WTC11 (cell line): ENCODE measurements around the gene VPS52. TPM values are rescaled to one million over a fixed set of nuclear protein-coding genes. Genes with fewer than 3 reads are reported as not detected.

Source experiments
- ATAC-seq: fragments of 200-7000 bp; cut with Tn5 transposase; 2 replicates; pipeline ENCODE4 v1.10.0; 2021; ENCODE audit warnings: mild to moderate bottlenecking, moderate library complexity
- CTCF ChIA-PET: fragments of 300-600 bp; sonication (Branson Sonifier 250); formaldehyde crosslinking; loops from one replicate; lab custom pipeline; 2021; ENCODE audit warnings: antibody characterized with exemption; lab: Charles Lee
- POLR2A ChIA-PET: fragments of 350-600 bp; sonication (Branson Sonifier 250); formaldehyde crosslinking; loops from one replicate; lab custom pipeline; 2021; ENCODE audit warnings: antibody characterized with exemption; lab: Charles Lee
- DNase-seq: peaks from one replicate; pipeline ENCODE4 v3.0.0; 2021; ENCODE audit warnings: low spot score
- H3K27ac Mint-ChIP-seq: 2 replicates; pipeline ENCODE4 v1.8.0; 2021; ENCODE audit warnings: mixed read lengths
- H3K27me3 Mint-ChIP-seq: 2 replicates; pipeline ENCODE4 v1.8.0; 2021; ENCODE audit warnings: low read depth, mild to moderate bottlenecking, moderate library complexity, mixed read lengths
- H3K36me3 Mint-ChIP-seq: 2 replicates; pipeline ENCODE4 v1.8.0; 2021; ENCODE audit warnings: mixed read lengths
- H3K4me1 Mint-ChIP-seq: 2 replicates; pipeline ENCODE4 v1.8.0; 2022; ENCODE audit warnings: mixed read lengths
- H3K4me3 Mint-ChIP-seq: 2 replicates; pipeline ENCODE4 v1.8.0; 2021; ENCODE audit warnings: mild to moderate bottlenecking, moderate library complexity, mixed read lengths
- H3K9me3 Mint-ChIP-seq: 2 replicates; pipeline ENCODE4 v1.8.0; 2021; ENCODE audit warnings: mixed read lengths
- E2F1 ChIP-seq: sonication (generic); formaldehyde crosslinking; IDR thresholded peaks from 2 replicates; pipeline ENCODE4 v1.8.0; 2022; ENCODE audit warnings: mild to moderate bottlenecking, missing genetic modification reagents
- E2F4 ChIP-seq: sonication (generic); formaldehyde crosslinking; IDR thresholded peaks from 2 replicates; pipeline ENCODE4 v1.8.1; 2022; ENCODE audit warnings: low read depth, mild to moderate bottlenecking, moderate library complexity, missing genetic modification reagents, borderline replicate concordance
- FOXP1 ChIP-seq: sonication (generic); formaldehyde crosslinking; IDR thresholded peaks from 2 replicates; pipeline ENCODE4 v1.8.0; 2022; ENCODE audit warnings: missing genetic modification reagents, mild to moderate bottlenecking, moderate library complexity, borderline replicate concordance
- JUN ChIP-seq: sonication (generic); formaldehyde crosslinking; IDR thresholded peaks from 2 replicates; pipeline ENCODE4 v1.8.0; 2023; ENCODE audit warnings: mild to moderate bottlenecking, missing genetic modification reagents
- KAT7 ChIP-seq: sonication (generic); formaldehyde crosslinking; IDR thresholded peaks from 2 replicates; pipeline ENCODE4 v1.8.1; 2023; ENCODE audit warnings: missing genetic modification reagents, mild to moderate bottlenecking, borderline replicate concordance
- ZNF219 ChIP-seq: sonication (generic); formaldehyde crosslinking; IDR thresholded peaks from 2 replicates; pipeline ENCODE4 v1.8.0; 2023; ENCODE audit warnings: missing genetic modification reagents, mild to moderate bottlenecking, borderline replicate concordance
- total RNA-seq: library from RNA; stranded (reverse); gene quantifications from 3 replicates; pipeline ENCODE4 v1.2.3, GENCODE V29; 2021
- TF ChIP-seq, protein P1 (sequence below): sonication (generic); formaldehyde crosslinking; IDR thresholded peaks from 2 replicates; pipeline ENCODE4 v1.8.0; 2023; ENCODE audit warnings: missing genetic modification reagents
- TF ChIP-seq, protein P2 (sequence below): fragments of 250-450 bp; sonication (Bioruptor Pico); IDR thresholded peaks from 2 replicates; pipeline ENCODE4 v1.9.0; 2021; ENCODE audit warnings: moderate library complexity, mild to moderate bottlenecking, inconsistent platforms, borderline replicate concordance
- TF ChIP-seq, protein P3 (sequence below): fragments of 250-450 bp; sonication (Bioruptor Pico); IDR thresholded peaks from 2 replicates; pipeline ENCODE4 v1.9.0; 2021; ENCODE audit warnings: mild to moderate bottlenecking
- TF ChIP-seq, protein P4 (sequence below): sonication (generic); formaldehyde crosslinking; IDR thresholded peaks from 2 replicates; pipeline ENCODE4 v1.8.0; 2023; ENCODE audit warnings: mild to moderate bottlenecking, missing genetic modification reagents
- TF ChIP-seq, protein P5 (sequence below): fragments of 250-450 bp; sonication (Bioruptor Pico); IDR thresholded peaks from 2 replicates; pipeline ENCODE4 v2.1.2; 2022; ENCODE audit warnings: mild to moderate bottlenecking, moderate library complexity

Gene VPS52
- total RNA-seq, 1 experiment from 2014 or later = 46.8 TPM

GRCh38 chr6:33254591-33254990, 17.1 kb downstream of the VPS52 start:
- POLR2A ChIA-PET = interaction anchor here (0.7 kb wide), 1 partner anchor 129 kb away, joined by 4 read pairs; no protein-coding TSS in a partner anchor
- H3K27me3 Mint-ChIP-seq = no peaks in the 10 kb centered on the region
- DNase-seq = no peak
- peaks cover 37% of the 10 kb centered on the region for H3K36me3 Mint-ChIP-seq
- H3K9me3 Mint-ChIP-seq = no peaks in the 10 kb centered on the region
- TF ChIP-seq, protein P1, sequence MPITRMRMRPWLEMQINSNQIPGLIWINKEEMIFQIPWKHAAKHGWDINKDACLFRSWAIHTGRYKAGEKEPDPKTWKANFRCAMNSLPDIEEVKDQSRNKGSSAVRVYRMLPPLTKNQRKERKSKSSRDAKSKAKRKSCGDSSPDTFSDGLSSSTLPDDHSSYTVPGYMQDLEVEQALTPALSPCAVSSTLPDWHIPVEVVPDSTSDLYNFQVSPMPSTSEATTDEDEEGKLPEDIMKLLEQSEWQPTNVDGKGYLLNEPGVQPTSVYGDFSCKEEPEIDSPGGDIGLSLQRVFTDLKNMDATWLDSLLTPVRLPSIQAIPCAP (CRISPR knock-in tag) = no peak
- TF ChIP-seq, protein P2, sequence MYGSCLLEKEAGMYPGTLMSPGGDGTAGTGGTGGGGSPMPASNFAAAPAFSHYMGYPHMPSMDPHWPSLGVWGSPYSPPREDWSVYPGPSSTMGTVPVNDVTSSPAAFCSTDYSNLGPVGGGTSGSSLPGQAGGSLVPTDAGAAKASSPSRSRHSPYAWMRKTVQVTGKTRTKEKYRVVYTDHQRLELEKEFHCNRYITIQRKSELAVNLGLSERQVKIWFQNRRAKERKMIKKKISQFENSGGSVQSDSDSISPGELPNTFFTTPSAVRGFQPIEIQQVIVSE (CRISPR knock-in tag) = no peak
- TF ChIP-seq, protein P3, sequence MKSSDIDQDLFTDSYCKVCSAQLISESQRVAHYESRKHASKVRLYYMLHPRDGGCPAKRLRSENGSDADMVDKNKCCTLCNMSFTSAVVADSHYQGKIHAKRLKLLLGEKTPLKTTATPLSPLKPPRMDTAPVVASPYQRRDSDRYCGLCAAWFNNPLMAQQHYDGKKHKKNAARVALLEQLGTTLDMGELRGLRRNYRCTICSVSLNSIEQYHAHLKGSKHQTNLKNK (CRISPR knock-in tag) = no peak
- TF ChIP-seq, protein P4, sequence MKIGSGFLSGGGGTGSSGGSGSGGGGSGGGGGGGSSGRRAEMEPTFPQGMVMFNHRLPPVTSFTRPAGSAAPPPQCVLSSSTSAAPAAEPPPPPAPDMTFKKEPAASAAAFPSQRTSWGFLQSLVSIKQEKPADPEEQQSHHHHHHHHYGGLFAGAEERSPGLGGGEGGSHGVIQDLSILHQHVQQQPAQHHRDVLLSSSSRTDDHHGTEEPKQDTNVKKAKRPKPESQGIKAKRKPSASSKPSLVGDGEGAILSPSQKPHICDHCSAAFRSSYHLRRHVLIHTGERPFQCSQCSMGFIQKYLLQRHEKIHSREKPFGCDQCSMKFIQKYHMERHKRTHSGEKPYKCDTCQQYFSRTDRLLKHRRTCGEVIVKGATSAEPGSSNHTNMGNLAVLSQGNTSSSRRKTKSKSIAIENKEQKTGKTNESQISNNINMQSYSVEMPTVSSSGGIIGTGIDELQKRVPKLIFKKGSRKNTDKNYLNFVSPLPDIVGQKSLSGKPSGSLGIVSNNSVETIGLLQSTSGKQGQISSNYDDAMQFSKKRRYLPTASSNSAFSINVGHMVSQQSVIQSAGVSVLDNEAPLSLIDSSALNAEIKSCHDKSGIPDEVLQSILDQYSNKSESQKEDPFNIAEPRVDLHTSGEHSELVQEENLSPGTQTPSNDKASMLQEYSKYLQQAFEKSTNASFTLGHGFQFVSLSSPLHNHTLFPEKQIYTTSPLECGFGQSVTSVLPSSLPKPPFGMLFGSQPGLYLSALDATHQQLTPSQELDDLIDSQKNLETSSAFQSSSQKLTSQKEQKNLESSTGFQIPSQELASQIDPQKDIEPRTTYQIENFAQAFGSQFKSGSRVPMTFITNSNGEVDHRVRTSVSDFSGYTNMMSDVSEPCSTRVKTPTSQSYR (CRISPR knock-in tag) = no peak
- TF ChIP-seq E2F1 (CRISPR knock-in tag) = no peak
- no peak for ATAC-seq
- no peak overlapping the region for H3K27ac Mint-ChIP-seq
- H3K4me3 Mint-ChIP-seq = no peak overlapping the region
- H3K4me1 Mint-ChIP-seq = peaks cover 8% of the 10 kb centered on the region
- CTCF ChIA-PET = interaction anchor here (0.7 to 0.9 kb wide), 4 partner anchors 13 to 206 kb away, joined by 3 to 5 read pairs (median 4); partner anchors contain the start of gene WDR46

- POLR2A ChIA-PET = no interaction called here
- TF ChIP-seq FOXP1 (CRISPR knock-in tag) (no peak), E2F4 (CRISPR knock-in tag) (no peak), KAT7 (CRISPR knock-in tag) (no peak), ZNF219 (no peak)
- TF ChIP-seq, protein P5, sequence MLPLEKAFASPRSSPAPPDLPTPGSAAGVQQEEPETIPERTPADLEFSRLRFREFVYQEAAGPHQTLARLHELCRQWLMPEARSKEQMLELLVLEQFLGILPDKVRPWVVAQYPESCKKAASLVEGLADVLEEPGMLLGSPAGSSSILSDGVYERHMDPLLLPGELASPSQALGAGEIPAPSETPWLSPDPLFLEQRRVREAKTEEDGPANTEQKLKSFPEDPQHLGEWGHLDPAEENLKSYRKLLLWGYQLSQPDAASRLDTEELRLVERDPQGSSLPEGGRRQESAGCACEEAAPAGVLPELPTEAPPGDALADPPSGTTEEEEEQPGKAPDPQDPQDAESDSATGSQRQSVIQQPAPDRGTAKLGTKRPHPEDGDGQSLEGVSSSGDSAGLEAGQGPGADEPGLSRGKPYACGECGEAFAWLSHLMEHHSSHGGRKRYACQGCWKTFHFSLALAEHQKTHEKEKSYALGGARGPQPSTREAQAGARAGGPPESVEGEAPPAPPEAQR (CRISPR knock-in tag) = no peak
- Mint-ChIP-seq H3K4me1 (peaks cover 18% of the 10 kb centered on the region), H3K36me3 (peaks cover 26% of the 10 kb centered on the region), H3K9me3 (no peaks in the 10 kb centered on the region), H3K27me3 (peaks cover 12% of the 10 kb centered on the region), H3K27ac (no peak overlapping the region), H3K4me3 (no peak overlapping the region)
- CTCF ChIA-PET = no interaction called here
- ATAC-seq = no peak
- no peak for DNase-seq
Measured at GRCh38 chr6:33252759-33253158, 18.9 kb downstream of the VPS52 start.

- H3K36me3 Mint-ChIP-seq = peaks cover 19% of the 10 kb centered on the region
- ATAC-seq = no peak
- no peak for TF ChIP-seq JUN
- POLR2A ChIA-PET = no interaction called here
- H3K4me1 Mint-ChIP-seq = peaks cover 18% of the 10 kb centered on the region
- CTCF ChIA-PET = interaction anchor here (3.7 to 4.0 kb wide), 2 partner anchors 26 to 267 kb away, joined by 24 to 26 read pairs; partner anchors contain the start of gene B3GALT4
- H3K27ac Mint-ChIP-seq = no peak overlapping the region
- H3K27me3 Mint-ChIP-seq = peaks cover 19% of the 10 kb centered on the region
- H3K9me3 Mint-ChIP-seq = no peaks in the 10 kb centered on the region
- no peak overlapping the region; the same call in 1 of the 2 replicates for H3K4me3 Mint-ChIP-seq
- DNase-seq = no peak
Measured at GRCh38 chr6:33251395-33252012, 20.2 kb downstream of the VPS52 start.
